Endothelial cell of umbilical vein (primary cell): Measurements from ENCODE around the gene ADAM33. TPM values are rescaled to one million over a fixed set of nuclear protein-coding genes. Genes with fewer than 3 reads are reported as not detected.

Experiments used
- BruUV-seq: library from RNA; stranded (reverse); fragments of 400-500 nt; replicated peaks from 2 replicates; lab custom pipeline; 2021; lab: Mats Ljungman, UMichigan
- CTCF ChIA-PET: fragments of 300-600, 350-600 bp; sonication (Branson Sonifier 250); formaldehyde crosslinking; loops from one replicate; lab custom pipeline; 2021; ENCODE audit warnings: antibody characterized with exemption, inconsistent platforms; lab: Charles Lee
- POLR2A ChIA-PET: fragments of 300-600, 350-600 bp; sonication (Branson Sonifier 250); formaldehyde crosslinking; loops from one replicate; lab custom pipeline; 2021; ENCODE audit warnings: antibody characterized with exemption, inconsistent platforms; lab: Charles Lee
- DNase-seq: peaks from one replicate; pipeline ENCODE4 v3.0.0-alpha.2; 2011; ENCODE audit warnings: low read depth, low spot score
- FAIRE-seq: peaks from 2 replicates; lab custom pipeline; 2011; peaks lifted over from hg19 to GRCh38; lab: Jason Lieb, UNC
- H2AFZ ChIP-seq: 2 replicates; pipeline ENCODE4 v1.6.0; 2012; ENCODE audit warnings: low read depth, low read length, control low read depth, inconsistent platforms
- H3K27ac ChIP-seq: 2 replicates; pipeline ENCODE4 v1.5.1; 2011; ENCODE audit warnings: low read depth, mild to moderate bottlenecking, control low read depth, low read length, moderate library complexity; ENCODE audit not compliant: insufficient read depth
- H3K27me3 ChIP-seq, 2 experiments: 2 replicates each; pipeline versions ENCODE4 v1.6.0 to v1.6.1; 2011; ENCODE audit warnings: low read length in 2 of 2, mixed read lengths in 1 of 2; ENCODE audit not compliant: control insufficient read depth in 2 of 2, insufficient read depth in 2 of 2
- H3K36me3 ChIP-seq, 2 experiments: 2 replicates in 1 of 2; 3 replicates in 1 of 2; pipeline ENCODE4 v1.5.1; 2011; ENCODE audit warnings: low read length in 2 of 2, mild to moderate bottlenecking in 1 of 2, moderate library complexity in 1 of 2; ENCODE audit not compliant: control insufficient read depth in 2 of 2, insufficient read depth in 2 of 2; ENCODE audit errors: extremely low read depth in 1 of 2
- H3K4me1 ChIP-seq: 3 replicates; pipeline ENCODE4 v1.5.1; 2011; ENCODE audit warnings: mild to moderate bottlenecking, low read length; ENCODE audit not compliant: control insufficient read depth, insufficient read depth; ENCODE audit errors: extremely low read depth
- H3K4me2 ChIP-seq: 2 replicates; pipeline ENCODE4 v1.6.1; 2011; ENCODE audit warnings: low read length, control low read depth, mixed read lengths; ENCODE audit not compliant: insufficient read depth
- H3K4me3 ChIP-seq, 3 experiments: fragments of 200-600 bp in 1 of 3; sonication (generic), shearing (Covaris generic) in 1 of 3; replicated peaks in 1 of 3; 2 replicates each; pipeline ENCODE4 v1.5.1; 2011 to 2016; ENCODE audit warnings: control low read depth in 3 of 3, low read length in 3 of 3, mild to moderate bottlenecking in 2 of 3, inconsistent platforms in 1 of 3, low read depth in 1 of 3, moderate library complexity in 1 of 3; ENCODE audit not compliant: insufficient read depth in 1 of 3
- H3K79me2 ChIP-seq: 2 replicates; pipeline ENCODE4 v1.6.0; 2012; ENCODE audit warnings: low read length, inconsistent platforms; ENCODE audit not compliant: control insufficient read depth, insufficient read depth
- H3K9ac ChIP-seq: replicated peaks from 2 replicates; pipeline ENCODE3; 2011; ENCODE audit warnings: low read length, control low read depth; ENCODE audit not compliant: insufficient read depth; ENCODE audit errors: extremely low read depth
- H3K9me1 ChIP-seq: replicated peaks from 3 replicates; pipeline ENCODE4 v1.6.0; 2011; ENCODE audit warnings: mild to moderate bottlenecking, low read length; ENCODE audit not compliant: control insufficient read depth, insufficient read depth; ENCODE audit errors: extremely low read depth
- H3K9me3 ChIP-seq: replicated peaks from 2 replicates; pipeline ENCODE4 v1.5.1; 2012; ENCODE audit warnings: low read length, inconsistent platforms; ENCODE audit not compliant: control insufficient read depth, insufficient read depth
- H4K20me1 ChIP-seq: replicated peaks from 2 replicates; pipeline ENCODE3; 2011; ENCODE audit warnings: mild to moderate bottlenecking, low read length; ENCODE audit not compliant: control insufficient read depth, insufficient read depth; ENCODE audit errors: extremely low read depth
- EZH2 ChIP-seq: IDR thresholded peaks from 2 replicates; pipeline ENCODE4 v1.6.1; 2012; ENCODE audit warnings: borderline replicate concordance, low read depth, mild to moderate bottlenecking, moderate library complexity, low read length, inconsistent platforms; ENCODE audit not compliant: severe bottlenecking
- FOS ChIP-seq: IDR thresholded peaks from 2 replicates; pipeline ENCODE4 v1.6.1; 2011; ENCODE audit warnings: mild to moderate bottlenecking, low read length, moderate library complexity, borderline replicate concordance; ENCODE audit not compliant: insufficient read depth
- GATA2 ChIP-seq: IDR thresholded peaks from 2 replicates; pipeline ENCODE4 v1.7.0; 2011; ENCODE audit warnings: low read depth, mild to moderate bottlenecking, moderate library complexity, mixed read lengths, low read length; ENCODE audit not compliant: insufficient read length, insufficient read depth
- JUN ChIP-seq: IDR thresholded peaks from 2 replicates; pipeline ENCODE4 v1.6.1; 2011; ENCODE audit warnings: borderline replicate concordance, low read depth; ENCODE audit not compliant: insufficient read length, insufficient read depth
- MAX ChIP-seq: IDR thresholded peaks from 2 replicates; pipeline ENCODE4 v1.6.1; 2011; ENCODE audit not compliant: insufficient read depth, insufficient read length
- MYC ChIP-seq: IDR thresholded peaks from one replicate; pipeline ENCODE4 v1.6.1; 2011; ENCODE audit warnings: mild to moderate bottlenecking, low read depth, low read length
- POLR2A ChIP-seq: IDR thresholded peaks from 2 replicates; pipeline ENCODE4 v1.6.1; 2012; ENCODE audit warnings: low read depth, mild to moderate bottlenecking, control low read depth, low read length
- POLR2AphosphoS5 ChIP-seq: IDR thresholded peaks from 2 replicates; pipeline ENCODE4 v1.6.1; 2012; ENCODE audit warnings: low read depth, mild to moderate bottlenecking, control low read depth, low read length, moderate library complexity; ENCODE audit not compliant: insufficient read depth
- dilution Hi-C: fragments of 300-500 bp; cut with MboI; formaldehyde crosslinking; loops from one replicate; pipeline ENCODE4 v1.15.0; 2019; ENCODE audit warnings: low sequenced_read_pairs; ENCODE audit not compliant: extremely low pct_ligation_motif_present
- intact Hi-C: fragments of 100-400 bp; cut with micrococcal nuclease; formaldehyde crosslinking; loops from one replicate; pipeline ENCODE4 v1.10.0; 2022
- polyA plus RNA-seq, 4 experiments: library from polyadenylated mRNA; depleted of rRNA in 3 of 4; stranded (reverse) in 3 of 4; unstranded in 1 of 4; fragments of >200 nt; gene quantifications; 2 replicates each; pipeline versions ENCODE4 v1.2.1 to v1.2.3, GENCODE V29; 2011 to 2012; ENCODE audit warnings: missing spikeins in 1 of 4
- total RNA-seq: library from RNA; stranded (reverse); gene quantifications from 2 replicates; pipeline ENCODE4 v1.2.3, GENCODE V29; 2021
- TF ChIP-seq, protein P1 (sequence below), 2 donors: IDR thresholded peaks; 1 replicate in 1 of 2; 2 replicates in 1 of 2; pipeline ENCODE4 v1.5.1; 2011; ENCODE audit warnings: low read length in 2 of 2, mild to moderate bottlenecking in 2 of 2, moderate library complexity in 2 of 2, control low read depth in 1 of 2, inconsistent platforms in 1 of 2, low read depth in 1 of 2; ENCODE audit not compliant: insufficient read depth in 1 of 2; ENCODE audit errors: extremely low read depth in 1 of 2

Gene ADAM33
- total and polyA plus RNA-seq, 2 donors (not counting 3 experiments of a cell fraction or from before 2014, with no cell fraction given), result 0.06 to 0.18 TPM

GRCh38 chr20:3699037-3699436 lies 17.2 kb upstream of the ADAM33 start:
- H3K27ac ChIP-seq, result no peak overlapping the region
- H2AFZ ChIP-seq, result no peak overlapping the region
- no peaks in the 10 kb centered on the region for H3K9me1 ChIP-seq
- no peak overlapping the region for H3K4me2 ChIP-seq
- DNase-seq, result no peak
- no peaks in the 10 kb centered on the region for H3K9me3 ChIP-seq
- dilution Hi-C loops (no loop called here), intact Hi-C loops (no loop called here)
- H3K27me3 ChIP-seq, result no peaks in the 10 kb centered on the region
- TF ChIP-seq, protein P1, sequence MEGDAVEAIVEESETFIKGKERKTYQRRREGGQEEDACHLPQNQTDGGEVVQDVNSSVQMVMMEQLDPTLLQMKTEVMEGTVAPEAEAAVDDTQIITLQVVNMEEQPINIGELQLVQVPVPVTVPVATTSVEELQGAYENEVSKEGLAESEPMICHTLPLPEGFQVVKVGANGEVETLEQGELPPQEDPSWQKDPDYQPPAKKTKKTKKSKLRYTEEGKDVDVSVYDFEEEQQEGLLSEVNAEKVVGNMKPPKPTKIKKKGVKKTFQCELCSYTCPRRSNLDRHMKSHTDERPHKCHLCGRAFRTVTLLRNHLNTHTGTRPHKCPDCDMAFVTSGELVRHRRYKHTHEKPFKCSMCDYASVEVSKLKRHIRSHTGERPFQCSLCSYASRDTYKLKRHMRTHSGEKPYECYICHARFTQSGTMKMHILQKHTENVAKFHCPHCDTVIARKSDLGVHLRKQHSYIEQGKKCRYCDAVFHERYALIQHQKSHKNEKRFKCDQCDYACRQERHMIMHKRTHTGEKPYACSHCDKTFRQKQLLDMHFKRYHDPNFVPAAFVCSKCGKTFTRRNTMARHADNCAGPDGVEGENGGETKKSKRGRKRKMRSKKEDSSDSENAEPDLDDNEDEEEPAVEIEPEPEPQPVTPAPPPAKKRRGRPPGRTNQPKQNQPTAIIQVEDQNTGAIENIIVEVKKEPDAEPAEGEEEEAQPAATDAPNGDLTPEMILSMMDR (IDR thresholded peaks at IDR 0.05; ENCODE audit: extremely low read depth in 1 of 2, insufficient read depth in 1 of 2, low read depth in 1 of 2, low read length in 2 of 2), result no peak
- TF ChIP-seq POLR2A (no peak), FOS (no peak), MYC (no peak), MAX (no peak), POLR2AphosphoS5 (no peak), EZH2 (no peak), GATA2 (no peak), JUN (no peak)
- no TSS peak for BruUV-seq
- no peaks in the 10 kb centered on the region for H3K4me1 ChIP-seq
- no peaks in the 10 kb centered on the region for H3K36me3 ChIP-seq
- ChIA-PET POLR2A (no interaction called here), CTCF (interaction anchor here (1.4 to 12.6 kb wide), 3 partner anchors 10 to 23 kb away, joined by 4 to 112 read pairs (median 22); partner anchors contain the start of gene ADAM33)
- no peak overlapping the region for H3K4me3 ChIP-seq
- H3K9ac ChIP-seq, result no peak overlapping the region
- H3K79me2 ChIP-seq, result no peaks in the 10 kb centered on the region
- FAIRE-seq, result no peak
- H4K20me1 ChIP-seq, result no peaks in the 10 kb centered on the region
